Hepatocyte (in vitro differentiated cells): Measurements from ENCODE around the gene MYO3B.

Experiments
- EZH2 ChIP-seq: fragments of 200-600 bp; sonication (generic); IDR thresholded peaks from 2 replicates; pipeline ENCODE4 v1.6.1; 2016; ENCODE audit warnings: antibody characterized with exemption, mild to moderate bottlenecking, borderline replicate concordance
- TF ChIP-seq, protein P1 (sequence below): fragments of 200-600 bp; sonication (generic); IDR thresholded peaks from 2 replicates; pipeline ENCODE4 v1.5.1; 2016; ENCODE audit warnings: antibody characterized with exemption, mild to moderate bottlenecking; ENCODE audit not compliant: poor library complexity

GRCh38 chr2:170464268-170464667, 286.3 kb downstream of the MYO3B start:
- TF ChIP-seq, protein P1, sequence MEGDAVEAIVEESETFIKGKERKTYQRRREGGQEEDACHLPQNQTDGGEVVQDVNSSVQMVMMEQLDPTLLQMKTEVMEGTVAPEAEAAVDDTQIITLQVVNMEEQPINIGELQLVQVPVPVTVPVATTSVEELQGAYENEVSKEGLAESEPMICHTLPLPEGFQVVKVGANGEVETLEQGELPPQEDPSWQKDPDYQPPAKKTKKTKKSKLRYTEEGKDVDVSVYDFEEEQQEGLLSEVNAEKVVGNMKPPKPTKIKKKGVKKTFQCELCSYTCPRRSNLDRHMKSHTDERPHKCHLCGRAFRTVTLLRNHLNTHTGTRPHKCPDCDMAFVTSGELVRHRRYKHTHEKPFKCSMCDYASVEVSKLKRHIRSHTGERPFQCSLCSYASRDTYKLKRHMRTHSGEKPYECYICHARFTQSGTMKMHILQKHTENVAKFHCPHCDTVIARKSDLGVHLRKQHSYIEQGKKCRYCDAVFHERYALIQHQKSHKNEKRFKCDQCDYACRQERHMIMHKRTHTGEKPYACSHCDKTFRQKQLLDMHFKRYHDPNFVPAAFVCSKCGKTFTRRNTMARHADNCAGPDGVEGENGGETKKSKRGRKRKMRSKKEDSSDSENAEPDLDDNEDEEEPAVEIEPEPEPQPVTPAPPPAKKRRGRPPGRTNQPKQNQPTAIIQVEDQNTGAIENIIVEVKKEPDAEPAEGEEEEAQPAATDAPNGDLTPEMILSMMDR, result no peak
- no peak for TF ChIP-seq EZH2
